ENCODE results near the gene MDP1. TPM values are rescaled to one million over a fixed set of nuclear protein-coding genes. Genes with fewer than 3 reads are reported as not detected.

MDP1 gene
- total and polyA plus RNA-seq, 10 of the 15 experiments (the other 5 are each of a cell fraction or from before 2014, with no cell fraction given) = 10.4 to 45.8 (median 23.5) TPM

DNA sequence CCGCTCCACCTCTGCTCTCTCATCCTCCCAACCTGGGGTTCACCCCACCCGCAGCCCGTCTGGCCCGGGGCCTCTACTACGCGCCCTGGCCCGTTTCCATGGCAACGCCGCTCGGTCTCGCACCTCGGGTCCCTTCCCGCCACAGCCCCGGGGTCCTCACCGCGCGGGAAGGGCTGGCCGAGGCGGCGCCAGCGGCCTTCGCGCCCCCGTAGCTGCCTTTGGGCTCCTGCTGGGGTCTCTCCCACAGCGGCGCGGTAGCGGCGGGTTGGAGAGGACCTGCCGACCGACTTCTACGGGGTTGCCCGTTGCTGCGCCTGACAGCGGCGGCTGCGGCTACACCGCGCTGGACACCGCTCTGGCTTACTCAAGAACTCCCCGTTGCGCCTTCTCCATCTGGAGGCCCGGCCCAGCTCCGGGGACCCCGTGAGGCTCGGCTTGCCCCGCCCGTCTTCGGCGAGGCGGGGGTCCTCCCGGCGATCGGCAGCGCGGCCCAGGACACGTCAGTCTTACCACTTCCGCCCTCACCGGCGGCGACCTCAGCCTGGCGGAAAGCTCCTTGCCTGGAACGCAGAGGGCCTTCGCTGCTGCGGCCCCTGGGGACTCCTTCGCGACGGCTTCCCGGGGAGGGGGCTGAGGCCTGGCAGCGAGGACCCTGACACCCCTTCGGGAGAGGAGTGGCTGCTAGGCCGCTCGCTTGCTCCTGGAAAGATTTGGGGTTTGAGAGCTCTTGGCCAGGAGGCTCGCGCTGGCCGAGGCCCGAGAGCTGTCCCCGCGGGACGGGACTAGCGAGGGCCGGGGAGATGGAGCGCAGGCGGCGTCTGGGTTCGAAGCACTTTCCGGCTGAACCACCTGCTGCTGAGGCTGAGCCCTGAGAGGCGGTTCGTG lies 20.4 kb downstream of the MDP1 start, which contains the start of gene TM9SF1 (continued):
- TF ChIP-seq SUPT20H (IDR thresholded peaks at IDR 0.05; ENCODE audit: borderline replicate concordance, control insufficient read depth, low read depth, low read length) (no peak), LARP7 (IDR thresholded peaks at IDR 0.05) (peak; percentile 98), CHD1 (IDR thresholded peaks at IDR 0.05; ENCODE audit: low read depth, low read length) (0 out of 2 replicates have a peak, but pooled peaks have one; percentile 50), SRF (IDR thresholded peaks at IDR 0.05; ENCODE audit: low read depth in 2 of 2, low read length in 2 of 2) (peak in 1 of 2 experiments; percentile 63; a peak in 2 of 4 replicates), NFIC (IDR thresholded peaks at IDR 0.05; ENCODE audit: low read depth, low read length) (no peak), HDAC2 (IDR thresholded peaks at IDR 0.05) (no peak), CHD2 (IDR thresholded peaks at IDR 0.05; ENCODE audit: borderline replicate concordance, low read depth, low read length) (peak; percentile 65; the same call in 1 of the 2 replicates), IRF4 (IDR thresholded peaks at IDR 0.05; ENCODE audit: low read depth, low read length) (no peak), RB1 (IDR thresholded peaks at IDR 0.05; ENCODE audit: borderline replicate concordance) (peak; percentile 98; the same call in 1 of the 2 replicates), NR2C2 (IDR thresholded peaks at IDR 0.05; ENCODE audit: borderline replicate concordance, control insufficient read depth, insufficient read length, low read depth) (no peak), NFXL1 (IDR thresholded peaks at IDR 0.05; ENCODE audit: borderline replicate concordance) (no peak)
- TF ChIP-seq, protein P1, sequence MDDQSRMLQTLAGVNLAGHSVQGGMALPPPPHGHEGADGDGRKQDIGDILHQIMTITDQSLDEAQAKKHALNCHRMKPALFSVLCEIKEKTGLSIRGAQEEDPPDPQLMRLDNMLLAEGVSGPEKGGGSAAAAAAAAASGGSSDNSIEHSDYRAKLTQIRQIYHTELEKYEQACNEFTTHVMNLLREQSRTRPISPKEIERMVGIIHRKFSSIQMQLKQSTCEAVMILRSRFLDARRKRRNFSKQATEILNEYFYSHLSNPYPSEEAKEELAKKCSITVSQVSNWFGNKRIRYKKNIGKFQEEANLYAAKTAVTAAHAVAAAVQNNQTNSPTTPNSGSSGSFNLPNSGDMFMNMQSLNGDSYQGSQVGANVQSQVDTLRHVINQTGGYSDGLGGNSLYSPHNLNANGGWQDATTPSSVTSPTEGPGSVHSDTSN (IDR thresholded peaks at IDR 0.05; ENCODE audit: insufficient replicate concordance, low read depth, low read length) = peak; percentile 37
- TF ChIP-seq, protein P2, sequence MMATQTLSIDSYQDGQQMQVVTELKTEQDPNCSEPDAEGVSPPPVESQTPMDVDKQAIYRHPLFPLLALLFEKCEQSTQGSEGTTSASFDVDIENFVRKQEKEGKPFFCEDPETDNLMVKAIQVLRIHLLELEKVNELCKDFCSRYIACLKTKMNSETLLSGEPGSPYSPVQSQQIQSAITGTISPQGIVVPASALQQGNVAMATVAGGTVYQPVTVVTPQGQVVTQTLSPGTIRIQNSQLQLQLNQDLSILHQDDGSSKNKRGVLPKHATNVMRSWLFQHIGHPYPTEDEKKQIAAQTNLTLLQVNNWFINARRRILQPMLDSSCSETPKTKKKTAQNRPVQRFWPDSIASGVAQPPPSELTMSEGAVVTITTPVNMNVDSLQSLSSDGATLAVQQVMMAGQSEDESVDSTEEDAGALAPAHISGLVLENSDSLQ (IDR thresholded peaks at IDR 0.05) = peak; percentile 78
- TF ChIP-seq, protein P3, sequence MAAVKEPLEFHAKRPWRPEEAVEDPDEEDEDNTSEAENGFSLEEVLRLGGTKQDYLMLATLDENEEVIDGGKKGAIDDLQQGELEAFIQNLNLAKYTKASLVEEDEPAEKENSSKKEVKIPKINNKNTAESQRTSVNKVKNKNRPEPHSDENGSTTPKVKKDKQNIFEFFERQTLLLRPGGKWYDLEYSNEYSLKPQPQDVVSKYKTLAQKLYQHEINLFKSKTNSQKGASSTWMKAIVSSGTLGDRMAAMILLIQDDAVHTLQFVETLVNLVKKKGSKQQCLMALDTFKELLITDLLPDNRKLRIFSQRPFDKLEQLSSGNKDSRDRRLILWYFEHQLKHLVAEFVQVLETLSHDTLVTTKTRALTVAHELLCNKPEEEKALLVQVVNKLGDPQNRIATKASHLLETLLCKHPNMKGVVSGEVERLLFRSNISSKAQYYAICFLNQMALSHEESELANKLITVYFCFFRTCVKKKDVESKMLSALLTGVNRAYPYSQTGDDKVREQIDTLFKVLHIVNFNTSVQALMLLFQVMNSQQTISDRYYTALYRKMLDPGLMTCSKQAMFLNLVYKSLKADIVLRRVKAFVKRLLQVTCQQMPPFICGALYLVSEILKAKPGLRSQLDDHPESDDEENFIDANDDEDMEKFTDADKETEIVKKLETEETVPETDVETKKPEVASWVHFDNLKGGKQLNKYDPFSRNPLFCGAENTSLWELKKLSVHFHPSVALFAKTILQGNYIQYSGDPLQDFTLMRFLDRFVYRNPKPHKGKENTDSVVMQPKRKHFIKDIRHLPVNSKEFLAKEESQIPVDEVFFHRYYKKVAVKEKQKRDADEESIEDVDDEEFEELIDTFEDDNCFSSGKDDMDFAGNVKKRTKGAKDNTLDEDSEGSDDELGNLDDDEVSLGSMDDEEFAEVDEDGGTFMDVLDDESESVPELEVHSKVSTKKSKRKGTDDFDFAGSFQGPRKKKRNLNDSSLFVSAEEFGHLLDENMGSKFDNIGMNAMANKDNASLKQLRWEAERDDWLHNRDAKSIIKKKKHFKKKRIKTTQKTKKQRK (IDR thresholded peaks at IDR 0.05; ENCODE audit: low read depth, low read length) = no peak
- TF ChIP-seq, protein P4, sequence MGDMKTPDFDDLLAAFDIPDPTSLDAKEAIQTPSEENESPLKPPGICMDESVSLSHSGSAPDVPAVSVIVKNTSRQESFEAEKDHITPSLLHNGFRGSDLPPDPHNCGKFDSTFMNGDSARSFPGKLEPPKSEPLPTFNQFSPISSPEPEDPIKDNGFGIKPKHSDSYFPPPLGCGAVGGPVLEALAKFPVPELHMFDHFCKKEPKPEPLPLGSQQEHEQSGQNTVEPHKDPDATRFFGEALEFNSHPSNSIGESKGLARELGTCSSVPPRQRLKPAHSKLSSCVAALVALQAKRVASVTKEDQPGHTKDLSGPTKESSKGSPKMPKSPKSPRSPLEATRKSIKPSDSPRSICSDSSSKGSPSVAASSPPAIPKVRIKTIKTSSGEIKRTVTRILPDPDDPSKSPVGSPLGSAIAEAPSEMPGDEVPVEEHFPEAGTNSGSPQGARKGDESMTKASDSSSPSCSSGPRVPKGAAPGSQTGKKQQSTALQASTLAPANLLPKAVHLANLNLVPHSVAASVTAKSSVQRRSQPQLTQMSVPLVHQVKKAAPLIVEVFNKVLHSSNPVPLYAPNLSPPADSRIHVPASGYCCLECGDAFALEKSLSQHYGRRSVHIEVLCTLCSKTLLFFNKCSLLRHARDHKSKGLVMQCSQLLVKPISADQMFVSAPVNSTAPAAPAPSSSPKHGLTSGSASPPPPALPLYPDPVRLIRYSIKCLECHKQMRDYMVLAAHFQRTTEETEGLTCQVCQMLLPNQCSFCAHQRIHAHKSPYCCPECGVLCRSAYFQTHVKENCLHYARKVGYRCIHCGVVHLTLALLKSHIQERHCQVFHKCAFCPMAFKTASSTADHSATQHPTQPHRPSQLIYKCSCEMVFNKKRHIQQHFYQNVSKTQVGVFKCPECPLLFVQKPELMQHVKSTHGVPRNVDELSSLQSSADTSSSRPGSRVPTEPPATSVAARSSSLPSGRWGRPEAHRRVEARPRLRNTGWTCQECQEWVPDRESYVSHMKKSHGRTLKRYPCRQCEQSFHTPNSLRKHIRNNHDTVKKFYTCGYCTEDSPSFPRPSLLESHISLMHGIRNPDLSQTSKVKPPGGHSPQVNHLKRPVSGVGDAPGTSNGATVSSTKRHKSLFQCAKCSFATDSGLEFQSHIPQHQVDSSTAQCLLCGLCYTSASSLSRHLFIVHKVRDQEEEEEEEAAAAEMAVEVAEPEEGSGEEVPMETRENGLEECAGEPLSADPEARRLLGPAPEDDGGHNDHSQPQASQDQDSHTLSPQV (IDR thresholded peaks at IDR 0.05) = peak; percentile 73; the same call in 1 of the 2 replicates
- TF ChIP-seq, protein P5, sequence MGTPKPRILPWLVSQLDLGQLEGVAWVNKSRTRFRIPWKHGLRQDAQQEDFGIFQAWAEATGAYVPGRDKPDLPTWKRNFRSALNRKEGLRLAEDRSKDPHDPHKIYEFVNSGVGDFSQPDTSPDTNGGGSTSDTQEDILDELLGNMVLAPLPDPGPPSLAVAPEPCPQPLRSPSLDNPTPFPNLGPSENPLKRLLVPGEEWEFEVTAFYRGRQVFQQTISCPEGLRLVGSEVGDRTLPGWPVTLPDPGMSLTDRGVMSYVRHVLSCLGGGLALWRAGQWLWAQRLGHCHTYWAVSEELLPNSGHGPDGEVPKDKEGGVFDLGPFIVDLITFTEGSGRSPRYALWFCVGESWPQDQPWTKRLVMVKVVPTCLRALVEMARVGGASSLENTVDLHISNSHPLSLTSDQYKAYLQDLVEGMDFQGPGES (IDR thresholded peaks at IDR 0.05) = peak; percentile 24; the same call in 1 of the 2 replicates

Data from GM12878 (cell line).